ENCODE measurements around the gene NTM.

Gene NTM

DNA sequence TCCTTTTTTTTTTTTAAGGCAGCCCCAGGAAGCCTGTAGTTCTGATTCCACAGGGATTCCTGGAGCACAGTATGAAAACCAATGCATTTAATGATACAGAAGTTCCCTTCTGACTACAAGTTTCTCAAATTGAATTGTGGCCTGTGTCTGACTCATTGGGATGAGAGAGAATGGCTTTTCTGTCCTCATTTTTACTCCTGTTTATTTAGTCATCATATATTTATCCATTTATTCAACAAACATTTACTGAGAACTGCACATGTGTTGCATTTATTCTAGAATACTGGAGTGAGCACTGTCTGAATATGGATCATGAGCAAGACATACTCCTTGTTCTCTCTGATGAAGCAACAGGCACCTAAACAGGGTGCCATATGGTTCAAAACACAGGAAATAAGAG, 231.2 kb downstream of the NTM start:
- H3K4me3 ChIP-seq (ENCODE audit: low read depth, low read length): no peak overlapping the region
- TF ChIP-seq, protein P1, sequence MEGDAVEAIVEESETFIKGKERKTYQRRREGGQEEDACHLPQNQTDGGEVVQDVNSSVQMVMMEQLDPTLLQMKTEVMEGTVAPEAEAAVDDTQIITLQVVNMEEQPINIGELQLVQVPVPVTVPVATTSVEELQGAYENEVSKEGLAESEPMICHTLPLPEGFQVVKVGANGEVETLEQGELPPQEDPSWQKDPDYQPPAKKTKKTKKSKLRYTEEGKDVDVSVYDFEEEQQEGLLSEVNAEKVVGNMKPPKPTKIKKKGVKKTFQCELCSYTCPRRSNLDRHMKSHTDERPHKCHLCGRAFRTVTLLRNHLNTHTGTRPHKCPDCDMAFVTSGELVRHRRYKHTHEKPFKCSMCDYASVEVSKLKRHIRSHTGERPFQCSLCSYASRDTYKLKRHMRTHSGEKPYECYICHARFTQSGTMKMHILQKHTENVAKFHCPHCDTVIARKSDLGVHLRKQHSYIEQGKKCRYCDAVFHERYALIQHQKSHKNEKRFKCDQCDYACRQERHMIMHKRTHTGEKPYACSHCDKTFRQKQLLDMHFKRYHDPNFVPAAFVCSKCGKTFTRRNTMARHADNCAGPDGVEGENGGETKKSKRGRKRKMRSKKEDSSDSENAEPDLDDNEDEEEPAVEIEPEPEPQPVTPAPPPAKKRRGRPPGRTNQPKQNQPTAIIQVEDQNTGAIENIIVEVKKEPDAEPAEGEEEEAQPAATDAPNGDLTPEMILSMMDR (IDR thresholded peaks at IDR 0.05; ENCODE audit: low read depth, low read length): no peak

GRCh38 chr11:131602431-131602830, 232.0 kb downstream of the NTM start:
- H3K4me3 ChIP-seq (ENCODE audit: low read depth, low read length): no peak overlapping the region
- TF ChIP-seq, protein P1 (IDR thresholded peaks at IDR 0.05; ENCODE audit: low read depth, low read length): no peak

DNA sequence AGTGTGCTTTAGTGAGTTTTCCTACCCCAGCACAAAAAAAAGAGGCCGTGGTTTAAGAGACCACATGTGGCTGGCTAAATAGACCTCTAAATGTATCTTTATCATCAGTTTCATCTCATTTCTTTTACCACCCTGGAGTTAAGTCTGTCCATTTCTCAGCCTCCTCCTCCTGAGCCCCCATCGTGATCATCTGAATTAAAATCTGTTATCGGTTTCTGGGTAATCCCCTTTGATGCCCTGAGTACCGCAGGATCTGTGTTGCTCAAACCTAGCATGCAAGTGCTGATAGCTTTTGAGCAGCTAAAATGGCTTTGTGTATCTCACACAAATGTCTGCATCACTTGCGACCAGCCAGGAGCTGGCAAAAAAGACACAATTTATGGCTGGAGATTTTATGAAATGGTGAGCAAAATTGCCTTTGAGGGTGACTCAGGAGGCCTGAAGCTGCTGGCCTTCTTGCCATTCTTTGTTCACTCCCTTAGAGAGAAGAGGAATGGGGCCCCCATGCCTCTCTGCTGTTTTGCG, 236.5 kb downstream of the NTM start:
- no peak overlapping the region for H3K4me3 ChIP-seq (ENCODE audit: low read depth, low read length)
- TF ChIP-seq, protein P1 (IDR thresholded peaks at IDR 0.05; ENCODE audit: low read depth, low read length): no peak

DNA sequence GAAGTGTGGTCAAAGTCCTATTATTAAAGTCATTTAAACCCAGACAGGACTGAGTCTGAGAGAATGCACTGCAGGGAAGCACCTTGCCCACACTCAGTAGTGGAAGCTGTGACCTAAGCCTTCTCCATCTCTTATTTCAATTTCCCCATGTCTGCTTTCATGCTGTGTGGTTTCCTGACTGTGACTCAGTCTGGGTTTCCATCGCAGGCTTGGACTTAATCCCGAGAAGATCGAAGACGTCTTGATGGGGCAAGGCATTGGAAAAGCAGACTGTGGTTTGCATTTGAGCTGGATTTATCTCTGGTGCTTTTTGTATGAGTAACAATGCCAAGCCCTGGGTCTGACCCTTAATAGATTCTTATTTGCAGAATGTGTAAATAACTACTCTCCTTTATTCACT, 238.9 kb downstream of the NTM start:
- TF ChIP-seq, protein P1 (IDR thresholded peaks at IDR 0.05; ENCODE audit: low read depth, low read length): no peak
- H3K4me3 ChIP-seq (ENCODE audit: low read depth, low read length): no peak overlapping the region

GRCh38 chr11:131609921-131610320, 239.5 kb downstream of the NTM start:
- TF ChIP-seq, protein P1 (IDR thresholded peaks at IDR 0.05; ENCODE audit: low read depth, low read length): no peak

DNA sequence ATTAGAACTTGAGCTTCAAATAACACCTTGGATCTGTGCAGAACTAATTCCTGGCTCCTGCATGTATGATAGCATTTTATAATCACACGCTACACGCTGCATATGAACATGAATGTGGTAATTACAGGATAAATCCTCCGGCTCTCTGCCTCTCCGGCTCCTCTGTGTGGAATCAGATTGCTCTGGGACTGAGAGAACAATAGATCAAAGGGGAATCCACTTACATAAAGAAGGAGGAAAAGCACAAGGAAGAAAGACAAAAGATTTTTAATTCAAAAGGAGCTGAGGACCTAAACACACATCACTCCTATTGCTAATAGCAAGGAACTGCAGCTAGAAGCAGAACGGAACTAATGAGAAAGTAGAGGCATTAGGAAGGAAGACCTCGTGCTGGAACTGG, 240.9 kb downstream of the NTM start:
- TF ChIP-seq, protein P1 (IDR thresholded peaks at IDR 0.05; ENCODE audit: low read depth, low read length): no peak
- H3K4me3 ChIP-seq (ENCODE audit: low read depth, low read length): no peak overlapping the region

More at GRCh38 chr11:131609921-131610320, 239.5 kb downstream of the NTM start:
- no peak overlapping the region for H3K4me3 ChIP-seq (ENCODE audit: low read depth, low read length)

DNA sequence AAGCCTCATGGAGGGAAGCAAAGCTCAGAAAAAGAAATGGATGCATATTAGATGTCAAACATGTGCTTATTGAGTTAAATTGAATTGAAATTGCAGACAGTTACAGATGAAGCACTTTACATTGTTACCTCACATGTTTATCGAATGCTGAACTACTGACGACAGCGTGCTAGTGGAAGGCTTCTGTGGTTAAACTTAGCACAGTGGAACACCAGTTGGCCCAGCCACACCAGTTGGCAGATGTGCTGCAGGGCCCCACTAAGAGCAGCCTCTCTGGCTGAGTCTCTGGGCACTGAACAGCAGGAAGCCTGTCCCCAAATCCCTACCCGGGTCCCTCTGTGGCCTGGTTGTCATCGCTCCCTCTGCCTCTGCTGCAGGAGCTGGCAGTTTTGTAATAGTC, 242.1 kb downstream of the NTM start:
- TF ChIP-seq, protein P1 (IDR thresholded peaks at IDR 0.05; ENCODE audit: low read depth, low read length): no peak
- H3K4me3 ChIP-seq (ENCODE audit: low read depth, low read length): no peak overlapping the region
